CD14-positive monocyte (primary cell): Measurements from ENCODE around the gene NLGN1. TPM values are rescaled to one million over a fixed set of nuclear protein-coding genes. Genes with fewer than 3 reads are reported as not detected.

Experiments
- DNase-seq, 3 donors: peaks; one replicate each; pipeline ENCODE4 v3.0.0-alpha.2; 2011 to 2022
- H2AFZ ChIP-seq: 2 replicates; pipeline ENCODE4 v1.6.0; 2012; ENCODE audit warnings: mild to moderate bottlenecking, low read depth, low read length, inconsistent platforms; ENCODE audit not compliant: insufficient read depth, poor library complexity, severe bottlenecking
- H3K27ac ChIP-seq, 2 donors: 1 replicate in 1 of 2; 2 replicates in 1 of 2; pipeline ENCODE4 v1.5.1; 2012 to 2013; ENCODE audit warnings: low read length in 2 of 2, control low read depth in 1 of 2, inconsistent platforms in 1 of 2, low read depth in 1 of 2, mild to moderate bottlenecking in 1 of 2
- H3K27me3 ChIP-seq, 2 donors: one replicate each; pipeline versions ENCODE4 v1.6.0 to v1.6.1; 2011 to 2013; ENCODE audit warnings: low read length in 2 of 2; ENCODE audit not compliant: control insufficient read depth in 2 of 2, insufficient read depth in 2 of 2
- H3K36me3 ChIP-seq, 2 donors: replicated peaks in 1 of 2; 1 replicate in 1 of 2; 2 replicates in 1 of 2; pipeline versions ENCODE4 v1.5.1 to v1.6.1; 2012 to 2013; ENCODE audit warnings: low read length in 2 of 2, control low read depth in 1 of 2, inconsistent platforms in 1 of 2, mild to moderate bottlenecking in 1 of 2; ENCODE audit not compliant: insufficient read depth in 2 of 2, control insufficient read depth in 1 of 2
- H3K4me1 ChIP-seq, 2 donors: 1 replicate in 1 of 2; 2 replicates in 1 of 2; pipeline versions ENCODE4 v1.5.1 to v1.6.1; 2012 to 2013; ENCODE audit warnings: low read length in 2 of 2, control low read depth in 1 of 2, inconsistent platforms in 1 of 2, mild to moderate bottlenecking in 1 of 2, moderate library complexity in 1 of 2; ENCODE audit not compliant: insufficient read depth in 2 of 2, control insufficient read depth in 1 of 2
- H3K4me2 ChIP-seq: replicated peaks from 2 replicates; pipeline ENCODE3; 2012; ENCODE audit warnings: low read length, moderate library complexity, mild to moderate bottlenecking; ENCODE audit not compliant: poor library complexity, severe bottlenecking; ENCODE audit errors: extremely low read depth
- H3K4me3 ChIP-seq, 3 experiments: fragments of 200-600 bp in 1 of 3; sonication (generic) in 1 of 3; replicated peaks in 1 of 3; 1 replicate in 2 of 3; 2 replicates in 1 of 3; pipeline ENCODE4 v1.5.1; 2011 to 2013; ENCODE audit warnings: low read length in 3 of 3, mild to moderate bottlenecking in 3 of 3, control low read depth in 2 of 3, low read depth in 2 of 3, inconsistent platforms in 1 of 3, moderate library complexity in 1 of 3
- H3K79me2 ChIP-seq: 2 replicates; pipeline ENCODE4 v1.6.0; 2012; ENCODE audit warnings: mild to moderate bottlenecking, control low read depth, inconsistent platforms, low read length, moderate library complexity; ENCODE audit not compliant: insufficient read depth
- H3K9ac ChIP-seq: 2 replicates; pipeline ENCODE4 v1.6.0; 2017; ENCODE audit warnings: low read length, mild to moderate bottlenecking; ENCODE audit not compliant: insufficient read depth, poor library complexity, severe bottlenecking
- H3K9me3 ChIP-seq, 2 donors: replicated peaks in 1 of 2; 1 replicate in 1 of 2; 2 replicates in 1 of 2; pipeline versions ENCODE4 v1.5.1 to v1.6.1; 2012 to 2013; ENCODE audit warnings: low read length in 2 of 2, control low read depth in 1 of 2; ENCODE audit not compliant: control insufficient read depth in 1 of 2, insufficient read depth in 1 of 2
- H4K20me1 ChIP-seq: 2 replicates; pipeline ENCODE4 v1.6.0; 2012; ENCODE audit warnings: mild to moderate bottlenecking, low read length, control low read depth, moderate library complexity; ENCODE audit not compliant: insufficient read depth
- H3K27ac Mint-ChIP-seq, 7 donors: one replicate each; pipeline ENCODE4 v1.8.0; 2020; ENCODE audit warnings: mild to moderate bottlenecking in 7 of 7, mixed read lengths in 7 of 7, moderate library complexity in 6 of 7, inconsistent platforms in 2 of 7
- H3K27me3 Mint-ChIP-seq, 3 donors: one replicate each; pipeline ENCODE4 v1.8.0; 2021 to 2022; ENCODE audit warnings: low read depth in 3 of 3, mild to moderate bottlenecking in 3 of 3, mixed read lengths in 3 of 3, moderate library complexity in 3 of 3, inconsistent platforms in 1 of 3
- H3K36me3 Mint-ChIP-seq, 2 donors: one replicate each; pipeline ENCODE4 v1.8.0; 2020; ENCODE audit warnings: mixed read lengths in 2 of 2, inconsistent platforms in 1 of 2, mild to moderate bottlenecking in 1 of 2
- H3K4me1 Mint-ChIP-seq: one replicate; pipeline ENCODE4 v1.8.0; 2020; ENCODE audit warnings: mild to moderate bottlenecking, mixed read lengths
- H3K4me3 Mint-ChIP-seq, 2 donors: one replicate each; pipeline ENCODE4 v1.8.0; 2020; ENCODE audit warnings: mild to moderate bottlenecking in 2 of 2, mixed read lengths in 2 of 2, moderate library complexity in 1 of 2
- H3K9me3 Mint-ChIP-seq, 7 donors: one replicate each; pipeline ENCODE4 v1.8.0; 2020 to 2022; ENCODE audit warnings: mixed read lengths in 7 of 7, mild to moderate bottlenecking in 6 of 7, moderate library complexity in 6 of 7, inconsistent platforms in 2 of 7
- WGBS: methylation state at CpG from one replicate; pipeline ENCODE4 v1.1.5; 2013; ENCODE audit warnings: missing lambda C conversion rate; ENCODE audit not compliant: insufficient coverage; 5-methylcytosine and 5-hydroxymethylcytosine counted together
- intact Hi-C, 2 donors: fragments of 100-400 bp; cut with micrococcal nuclease; formaldehyde crosslinking; loops; one replicate each; pipeline versions ENCODE4 v1.15.0 to v1.15.1; 2023
- polyA plus RNA-seq, 3 donors: library from polyadenylated mRNA; depleted of rRNA in 1 of 3; unstranded in 2 of 3; stranded (reverse) in 1 of 3; fragments of 300-500 nt in 2 of 3; fragments of >200 nt in 1 of 3; fragmentation: Illumina TruSeq in 2 of 3; gene quantifications; 1 replicate in 2 of 3; 2 replicates in 1 of 3; pipeline ENCODE4 v1.2.3, GENCODE V29; 2012 to 2021
- TF ChIP-seq, protein P1 (sequence below): fragments of 200-600 bp; IDR thresholded peaks from one replicate; pipeline ENCODE4 v1.8.0; 2022; ENCODE audit warnings: antibody characterized with exemption, mild to moderate bottlenecking

The NLGN1 gene
- polyA plus RNA-seq, 3 donors: not detected

DNA sequence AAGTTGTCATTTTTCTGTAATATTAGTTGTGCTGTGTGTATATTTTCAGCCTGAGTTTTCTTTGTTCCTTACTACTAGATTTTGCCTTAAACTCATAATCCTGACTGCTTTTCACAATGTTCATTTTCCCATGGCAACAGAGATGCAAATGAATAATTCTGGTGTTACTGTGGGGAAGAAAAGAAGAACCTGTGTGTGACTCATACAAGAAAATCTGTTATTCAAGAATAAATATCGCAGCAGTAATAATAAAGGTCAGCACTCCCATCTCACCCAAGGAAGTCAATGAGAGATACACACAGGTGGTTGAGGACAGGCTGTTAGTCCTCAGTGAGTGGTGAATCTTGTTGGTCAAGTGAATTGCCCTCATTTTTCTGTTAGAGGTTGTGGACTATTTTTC is 805.0 kb downstream of the NLGN1 start:
- H3K9ac ChIP-seq: no peak overlapping the region
- no CpG with 5 or more reads among the region's 1 CpG for whole genome bisulfite sequencing
- H3K4me2 ChIP-seq: no peak overlapping the region
- TF ChIP-seq, protein P1, sequence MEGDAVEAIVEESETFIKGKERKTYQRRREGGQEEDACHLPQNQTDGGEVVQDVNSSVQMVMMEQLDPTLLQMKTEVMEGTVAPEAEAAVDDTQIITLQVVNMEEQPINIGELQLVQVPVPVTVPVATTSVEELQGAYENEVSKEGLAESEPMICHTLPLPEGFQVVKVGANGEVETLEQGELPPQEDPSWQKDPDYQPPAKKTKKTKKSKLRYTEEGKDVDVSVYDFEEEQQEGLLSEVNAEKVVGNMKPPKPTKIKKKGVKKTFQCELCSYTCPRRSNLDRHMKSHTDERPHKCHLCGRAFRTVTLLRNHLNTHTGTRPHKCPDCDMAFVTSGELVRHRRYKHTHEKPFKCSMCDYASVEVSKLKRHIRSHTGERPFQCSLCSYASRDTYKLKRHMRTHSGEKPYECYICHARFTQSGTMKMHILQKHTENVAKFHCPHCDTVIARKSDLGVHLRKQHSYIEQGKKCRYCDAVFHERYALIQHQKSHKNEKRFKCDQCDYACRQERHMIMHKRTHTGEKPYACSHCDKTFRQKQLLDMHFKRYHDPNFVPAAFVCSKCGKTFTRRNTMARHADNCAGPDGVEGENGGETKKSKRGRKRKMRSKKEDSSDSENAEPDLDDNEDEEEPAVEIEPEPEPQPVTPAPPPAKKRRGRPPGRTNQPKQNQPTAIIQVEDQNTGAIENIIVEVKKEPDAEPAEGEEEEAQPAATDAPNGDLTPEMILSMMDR: no peak
- Mint-ChIP-seq H3K4me1 (peaks cover 3% of the 10 kb centered on the region), H3K9me3 (peaks cover 0 to 10% (median 5%) of the 10 kb centered on the region in 7 donors), H3K27ac (no peak overlapping the region), H3K36me3 (no peaks in the 10 kb centered on the region), H3K4me3 (no peak overlapping the region), H3K27me3 (peaks cover 0 to 2% (median 0%) of the 10 kb centered on the region in 3 donors)
- H3K4me1 ChIP-seq: no peaks in the 10 kb centered on the region
- no peak overlapping the region for H3K27ac ChIP-seq
- H4K20me1 ChIP-seq: no peaks in the 10 kb centered on the region
- H3K79me2 ChIP-seq: no peaks in the 10 kb centered on the region
- H3K4me3 ChIP-seq: no peak overlapping the region
- peaks cover 0 to 4% of the 10 kb centered on the region in 2 donors for H3K9me3 ChIP-seq
- no peaks in the 10 kb centered on the region for H3K27me3 ChIP-seq
- no peaks in the 10 kb centered on the region for H3K36me3 ChIP-seq
- no peak overlapping the region for H2AFZ ChIP-seq
- intact Hi-C loops: no loop called here
- peak in 1 of 3 donors; percentile 1 for DNase-seq

DNA sequence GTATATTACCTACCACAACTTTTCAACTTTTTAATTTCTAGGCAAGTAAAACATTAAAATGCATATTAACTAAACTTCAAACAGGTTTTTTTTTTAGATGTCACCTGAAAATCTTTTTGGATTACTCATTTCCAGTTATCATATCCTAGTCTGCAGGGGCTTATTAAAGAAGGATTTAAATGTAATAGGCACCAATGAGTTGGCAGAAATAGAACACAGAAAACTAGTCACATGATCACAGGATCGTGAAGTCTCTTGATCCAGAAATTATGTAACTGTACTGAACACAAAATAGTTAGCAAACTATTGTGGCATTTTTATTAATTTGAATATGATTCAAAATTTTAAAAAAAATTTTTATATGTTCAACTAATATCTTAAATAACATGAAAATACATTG is 807.2 kb downstream of the NLGN1 start:
- Histone ChIP-seq H2AFZ (no peak overlapping the region), H3K27me3 (no peaks in the 10 kb centered on the region), H4K20me1 (no peaks in the 10 kb centered on the region), H3K9me3 (peaks cover 0 to 4% of the 10 kb centered on the region in 2 donors), H3K27ac (no peak overlapping the region), H3K79me2 (no peaks in the 10 kb centered on the region), H3K4me1 (no peaks in the 10 kb centered on the region), H3K4me2 (no peak overlapping the region), H3K36me3 (no peaks in the 10 kb centered on the region), H3K9ac (no peak overlapping the region), H3K4me3 (no peak overlapping the region)
- H3K4me3 Mint-ChIP-seq: no peak overlapping the region
- H3K27ac Mint-ChIP-seq: no peak overlapping the region
- H3K9me3 Mint-ChIP-seq: peaks cover 0 to 9% (median 5%) of the 10 kb centered on the region in 7 donors
- H3K27me3 Mint-ChIP-seq: peaks cover 0 to 2% (median 0%) of the 10 kb centered on the region in 3 donors
- intact Hi-C loops: no loop called here
- WGBS: no CpG with 5 or more reads among the region's 1 CpG
- TF ChIP-seq, protein P1: no peak
- no peak for DNase-seq
- H3K36me3 Mint-ChIP-seq: no peaks in the 10 kb centered on the region
- H3K4me1 Mint-ChIP-seq: peaks cover 3% of the 10 kb centered on the region
